Activated CD8-positive, alpha-beta memory T cell treated with anti-CD3 and anti-CD28 coated beads, Interleukin-2, amount 10 ng/mL, durations not matched to agents 7 days and 5 days (primary cell): ENCODE data around the gene ZFP1. TPM values are rescaled to one million over a fixed set of nuclear protein-coding genes. Genes with fewer than 3 reads are reported as not detected.

Source experiments
- ATAC-seq: fragments of 150-1000 bp; cut with Tn5 transposase; one replicate; pipeline ENCODE4 v1.10.0; 2021; ENCODE audit warnings: moderate library complexity
- CTCF ChIA-PET: fragments of 350-600 bp; sonication (Branson Sonifier 250); formaldehyde crosslinking; loops from one replicate; lab custom pipeline; 2021; ENCODE audit warnings: antibody characterized with exemption; lab: Charles Lee
- DNase-seq: peaks from one replicate; pipeline ENCODE4 v3.0.0-alpha.2; 2020
- H3K27ac Mint-ChIP-seq: one replicate; pipeline ENCODE4 v1.8.0; 2021; ENCODE audit warnings: mild to moderate bottlenecking, mixed read lengths
- H3K27me3 Mint-ChIP-seq: one replicate; pipeline ENCODE4 v1.8.0; 2021; ENCODE audit warnings: mixed read lengths
- H3K36me3 Mint-ChIP-seq: one replicate; pipeline ENCODE4 v1.8.0; 2021; ENCODE audit warnings: mild to moderate bottlenecking, mixed read lengths
- H3K4me1 Mint-ChIP-seq: one replicate; pipeline ENCODE4 v1.8.0; 2021; ENCODE audit warnings: mixed read lengths
- H3K4me3 Mint-ChIP-seq: one replicate; pipeline ENCODE4 v1.8.0; 2021; ENCODE audit warnings: mild to moderate bottlenecking, moderate library complexity, mixed read lengths
- H3K9me3 Mint-ChIP-seq: one replicate; pipeline ENCODE4 v1.8.0; 2022; ENCODE audit warnings: low read depth, mixed read lengths
- total RNA-seq, 2 experiments: library from RNA; stranded (reverse); gene quantifications; one replicate each; pipeline ENCODE4 v1.2.3, GENCODE V29; 2021

ZFP1 gene
- 10 to 100 TPM; 13.6 to 15.6 TPM for total RNA-seq

GRCh38 chr16:75148311-75149195 is at the start of gene ZFP1:
ZFP1 (plus strand) TSS chr16:75148524; CDS start chr16:75152952, 4,428 bp downstream.
- peak within 1 kb of the TSS; percentile 82 for H3K27ac Mint-ChIP-seq
- DNase-seq = peak; percentile 96
- CTCF ChIA-PET = no interaction called here
- peaks cover 26% of the 10 kb centered on the region for H3K4me1 Mint-ChIP-seq
- H3K36me3 Mint-ChIP-seq = peaks cover 36% of the 10 kb centered on the region
- H3K9me3 Mint-ChIP-seq = peaks cover 19% of the 10 kb centered on the region
- peak within 1 kb of the TSS; percentile 86 for H3K4me3 Mint-ChIP-seq
- peak; percentile 93 for ATAC-seq
- no peaks in the 10 kb centered on the region for H3K27me3 Mint-ChIP-seq

DNA sequence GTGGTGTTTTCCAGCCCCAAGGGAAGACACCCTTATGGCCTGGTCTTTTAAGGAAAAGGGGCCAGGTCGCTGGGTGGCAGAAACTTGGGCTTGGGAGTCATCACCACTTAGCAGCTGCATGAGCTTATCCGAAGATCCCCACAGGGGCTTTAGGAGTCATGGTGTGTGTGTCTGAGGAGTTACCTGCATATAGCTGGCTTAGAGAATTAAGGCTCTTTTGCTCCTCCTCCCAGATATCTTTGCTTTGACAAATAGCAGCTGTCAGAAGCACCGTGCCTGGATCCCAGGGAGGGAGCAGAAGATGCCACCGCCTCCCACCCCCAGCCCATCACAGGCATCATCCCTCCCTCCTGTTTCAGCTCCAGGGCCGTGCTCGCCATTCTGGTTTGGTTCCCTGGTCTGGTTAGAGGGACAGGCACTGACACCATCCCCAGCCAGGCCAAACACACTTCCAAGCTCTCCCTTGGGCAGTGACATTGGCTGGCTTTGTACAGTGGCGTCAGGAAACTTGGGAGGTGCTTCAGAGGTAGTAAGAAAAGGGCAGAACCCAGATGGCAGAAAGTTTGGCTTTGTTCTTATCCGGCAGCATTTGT is 49.2 kb upstream of the ZFP1 start:
- peak overlapping the region; percentile 13 for H3K4me3 Mint-ChIP-seq
- DNase-seq (no peak), ATAC-seq (no peak)
- peaks cover 50% of the 10 kb centered on the region for H3K4me1 Mint-ChIP-seq
- H3K9me3 Mint-ChIP-seq = peaks cover 2% of the 10 kb centered on the region
- CTCF ChIA-PET = interaction anchor here (0.7 to 7.0 kb wide), 11 partner anchors 9 to 286 kb away, joined by 3 to 59 read pairs (median 3); partner anchors contain the start of genes WDR59 and ZNRF1
- H3K27me3 Mint-ChIP-seq = no peaks in the 10 kb centered on the region
- peak overlapping the region; percentile 93 for H3K27ac Mint-ChIP-seq
- H3K36me3 Mint-ChIP-seq = peaks cover 5% of the 10 kb centered on the region

GRCh38 chr16:75099738-75100602 is 48.4 kb upstream of the ZFP1 start:
- H3K4me1 Mint-ChIP-seq = peaks cover 56% of the 10 kb centered on the region

DNA sequence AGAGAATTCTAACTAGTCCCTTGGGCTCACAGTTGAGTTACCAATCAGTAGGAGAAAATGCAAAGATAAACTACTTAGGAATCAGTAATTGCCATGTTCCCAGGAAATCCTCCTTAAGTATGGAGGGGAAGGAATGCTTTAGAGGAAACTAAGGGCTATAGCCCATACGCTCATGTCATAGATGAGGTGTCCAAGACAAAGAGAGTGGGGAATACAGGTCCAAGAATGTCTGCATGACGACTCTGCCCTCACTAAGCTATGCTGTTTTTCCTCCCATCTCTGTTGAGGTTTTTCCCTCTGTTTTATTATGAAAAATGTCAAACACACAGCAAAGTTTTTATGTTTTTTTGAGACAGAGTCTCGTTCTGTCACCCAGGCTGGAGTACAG is 47.7 kb upstream of the ZFP1 start:
- peak overlapping the region; percentile 93 for H3K27ac Mint-ChIP-seq
- H3K4me1 Mint-ChIP-seq = peaks cover 61% of the 10 kb centered on the region
- peaks cover 7% of the 10 kb centered on the region for H3K36me3 Mint-ChIP-seq
- CTCF ChIA-PET = interaction anchor here (1.0 to 7.0 kb wide), 5 partner anchors 10 to 521 kb away, joined by 3 to 59 read pairs (median 8); partner anchors contain the start of gene ZNRF1
- ATAC-seq (no peak), DNase-seq (no peak)
- no peaks in the 10 kb centered on the region for H3K27me3 Mint-ChIP-seq
- peaks cover 3% of the 10 kb centered on the region for H3K9me3 Mint-ChIP-seq
- H3K4me3 Mint-ChIP-seq = no peak overlapping the region

More at GRCh38 chr16:75099738-75100602, 48.4 kb upstream of the ZFP1 start:
- CTCF ChIA-PET = interaction anchor here (0.7 to 7.0 kb wide), 11 partner anchors 10 to 521 kb away, joined by 3 to 59 read pairs (median 4); partner anchors contain the start of genes WDR59 and ZNRF1
- DNase-seq = peak; percentile 84
- H3K27me3 Mint-ChIP-seq = no peaks in the 10 kb centered on the region
- peaks cover 7% of the 10 kb centered on the region for H3K36me3 Mint-ChIP-seq
- peaks cover 3% of the 10 kb centered on the region for H3K9me3 Mint-ChIP-seq
- peak overlapping the region; percentile 93 for H3K27ac Mint-ChIP-seq
- peak; percentile 73 for ATAC-seq
- peak overlapping the region; percentile 19 for H3K4me3 Mint-ChIP-seq

- Mint-ChIP-seq H3K36me3 (peaks cover 9% of the 10 kb centered on the region), H3K27me3 (no peaks in the 10 kb centered on the region), H3K9me3 (peaks cover 3% of the 10 kb centered on the region), H3K27ac (peak overlapping the region; percentile 36), H3K4me3 (no peak overlapping the region), H3K4me1 (peaks cover 68% of the 10 kb centered on the region)
- ATAC-seq = no peak
- DNase-seq = no peak
- CTCF ChIA-PET = interaction anchor here (1.1 to 7.0 kb wide), 4 partner anchors 9 to 103 kb away, joined by 3 to 59 read pairs (median 19); partner anchors contain the start of gene ZNRF1
Measured at GRCh38 chr16:75101635-75102034, 46.7 kb upstream of the ZFP1 start.

DNA sequence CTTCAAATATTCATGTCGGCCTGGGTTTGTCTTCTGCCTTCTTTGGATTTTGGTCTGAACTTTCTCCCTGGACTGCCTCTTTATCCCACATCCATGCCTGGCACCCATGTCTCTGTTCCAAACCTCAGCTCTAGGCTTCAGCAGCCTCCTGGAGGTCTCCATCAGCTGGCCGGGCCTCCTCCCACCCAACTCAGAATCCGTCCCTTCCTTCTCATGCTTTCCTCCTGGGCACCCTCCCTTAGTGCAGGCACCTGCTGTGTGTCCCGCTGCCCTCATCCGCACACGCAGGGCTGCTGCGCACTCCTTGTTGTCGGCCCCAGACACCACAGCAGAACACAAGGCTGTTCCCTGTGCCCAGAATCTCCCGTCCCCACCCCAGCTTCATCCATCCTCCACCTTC is 45.7 kb upstream of the ZFP1 start:
- H3K36me3 Mint-ChIP-seq = peaks cover 10% of the 10 kb centered on the region
- peaks cover 3% of the 10 kb centered on the region for H3K9me3 Mint-ChIP-seq
- DNase-seq = no peak
- ATAC-seq = no peak
- H3K4me3 Mint-ChIP-seq = no peak overlapping the region
- H3K4me1 Mint-ChIP-seq = peaks cover 71% of the 10 kb centered on the region
- H3K27ac Mint-ChIP-seq = no peak overlapping the region
- CTCF ChIA-PET = interaction anchor here (6.4 to 7.0 kb wide), 2 partner anchors 8 to 104 kb away, joined by 30 to 59 read pairs; partner anchors contain the start of gene ZNRF1
- H3K27me3 Mint-ChIP-seq = no peaks in the 10 kb centered on the region

DNA sequence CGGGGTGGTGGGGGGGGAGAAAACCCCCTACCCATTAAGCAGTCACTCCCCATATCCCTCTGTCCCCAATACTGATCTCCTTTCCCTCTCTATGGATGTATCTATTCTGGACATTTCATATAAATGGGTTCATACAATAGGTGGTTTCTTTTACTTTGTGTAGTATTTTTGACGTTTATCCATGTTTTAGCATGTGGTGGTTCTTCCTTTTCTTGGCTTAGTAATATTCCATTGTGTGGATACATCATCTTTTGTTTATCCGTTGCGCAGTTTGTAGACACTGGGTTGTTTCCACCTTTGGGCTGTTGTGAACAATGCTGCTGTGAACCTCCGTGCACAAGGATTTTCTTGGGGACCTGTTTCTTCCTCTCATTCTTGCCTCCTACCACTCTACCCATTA is 44.3 kb upstream of the ZFP1 start:
- ATAC-seq = no peak
- Mint-ChIP-seq H3K27me3 (no peaks in the 10 kb centered on the region), H3K9me3 (peaks cover 3% of the 10 kb centered on the region), H3K27ac (no peak overlapping the region), H3K4me3 (no peak overlapping the region), H3K4me1 (peaks cover 70% of the 10 kb centered on the region), H3K36me3 (peaks cover 10% of the 10 kb centered on the region)
- DNase-seq = no peak
- CTCF ChIA-PET = interaction anchor here (2.9 kb wide), 1 partner anchor 106 kb away, joined by 14 read pairs; the partner anchor contains the start of gene ZNRF1

DNA sequence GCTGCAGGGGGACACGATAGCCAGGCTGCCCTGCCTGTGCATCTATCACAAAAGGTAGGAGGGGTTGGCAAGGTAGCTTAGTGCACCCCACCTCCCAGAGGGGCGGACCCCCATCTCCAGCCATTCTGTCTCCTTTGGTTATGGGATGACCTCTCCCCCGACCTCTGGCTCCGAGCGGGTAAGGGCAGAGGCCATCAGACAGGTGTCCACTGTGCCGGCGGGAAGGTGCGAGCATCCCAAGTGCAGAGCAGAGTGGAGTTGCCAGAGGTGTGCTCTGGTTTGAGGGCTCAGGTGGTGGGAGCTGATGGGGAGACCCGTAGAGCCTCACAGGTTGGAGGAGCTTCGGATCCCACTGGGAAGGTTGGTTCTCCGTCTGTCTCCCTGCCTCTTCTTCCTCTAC is 43.5 kb upstream of the ZFP1 start:
- CTCF ChIA-PET = interaction anchor here (0.6 to 2.9 kb wide), 3 partner anchors 107 to 341 kb away, joined by 3 to 14 read pairs (median 3); partner anchors contain the start of genes WDR59 and ZNRF1
- H3K9me3 Mint-ChIP-seq = peaks cover 3% of the 10 kb centered on the region
- H3K36me3 Mint-ChIP-seq = peaks cover 10% of the 10 kb centered on the region
- no peak overlapping the region for H3K4me3 Mint-ChIP-seq
- ATAC-seq (no peak), DNase-seq (no peak)
- H3K27ac Mint-ChIP-seq = no peak overlapping the region
- peaks cover 70% of the 10 kb centered on the region for H3K4me1 Mint-ChIP-seq
- H3K27me3 Mint-ChIP-seq = no peaks in the 10 kb centered on the region

- peaks cover 3% of the 10 kb centered on the region for H3K9me3 Mint-ChIP-seq
- H3K4me3 Mint-ChIP-seq = no peak overlapping the region
- peaks cover 69% of the 10 kb centered on the region for H3K4me1 Mint-ChIP-seq
- ATAC-seq (no peak), DNase-seq (no peak)
- no peaks in the 10 kb centered on the region for H3K27me3 Mint-ChIP-seq
- peak overlapping the region; percentile 27 for H3K27ac Mint-ChIP-seq
- H3K36me3 Mint-ChIP-seq = peaks cover 10% of the 10 kb centered on the region
- CTCF ChIA-PET = interaction anchor here (0.6 to 2.9 kb wide), 3 partner anchors 107 to 341 kb away, joined by 3 to 14 read pairs (median 3); partner anchors contain the start of genes WDR59 and ZNRF1
Measured at GRCh38 chr16:75105306-75106061, 42.8 kb upstream of the ZFP1 start.

DNA sequence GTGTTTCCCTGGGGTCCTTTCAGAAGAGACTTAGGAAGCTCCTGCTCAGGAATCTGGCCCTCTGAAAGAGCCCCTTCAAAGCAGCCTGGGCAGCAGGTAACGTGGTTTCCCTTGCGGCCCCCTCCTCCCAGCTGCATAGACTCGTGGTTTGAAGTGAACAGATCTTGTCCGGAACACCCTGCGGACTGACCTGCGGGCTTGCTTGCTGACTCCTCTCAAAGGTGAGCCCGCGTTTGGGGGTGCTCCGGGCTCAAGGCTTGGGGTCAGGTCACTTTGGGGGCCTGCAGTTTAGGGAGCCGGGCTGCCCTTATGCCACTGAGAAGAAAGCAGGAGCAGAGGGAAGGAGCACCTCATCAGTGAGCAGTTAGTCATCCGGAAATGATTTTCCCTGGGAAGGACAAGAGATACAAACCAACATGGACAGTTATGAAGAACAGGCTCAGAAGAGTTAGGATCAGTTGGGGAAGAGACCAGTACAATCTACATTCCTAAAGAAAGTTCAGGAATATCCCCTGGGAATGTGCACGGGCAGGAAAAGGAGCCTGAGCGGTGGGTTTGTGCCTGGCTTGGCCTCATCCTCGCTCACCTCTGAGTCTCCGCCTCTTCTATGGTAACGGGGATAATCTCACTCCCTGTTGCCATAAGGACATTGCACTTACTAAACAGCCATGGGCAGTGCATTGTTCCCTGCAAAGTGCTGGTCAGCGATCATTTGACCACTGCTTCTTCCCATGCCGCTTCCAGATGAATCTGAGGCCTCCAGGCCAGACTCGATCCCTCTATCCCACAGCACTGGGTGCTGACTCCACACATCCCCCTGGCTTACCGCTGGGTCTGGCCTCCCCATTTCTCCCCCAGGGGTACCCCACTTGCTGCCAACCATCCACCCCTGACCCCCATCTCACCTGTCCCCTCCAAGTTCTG is 41.7 kb upstream of the ZFP1 start:
- no peak overlapping the region for H3K4me3 Mint-ChIP-seq
- peak overlapping the region; percentile 65 for H3K27ac Mint-ChIP-seq
- CTCF ChIA-PET = interaction anchor here (1.4 to 7.6 kb wide), 3 partner anchors 108 to 122 kb away, joined by 3 to 150 read pairs (median 14); partner anchors contain the start of genes WDR59 and ZNRF1
- H3K36me3 Mint-ChIP-seq = peaks cover 8% of the 10 kb centered on the region
- H3K9me3 Mint-ChIP-seq = peaks cover 3% of the 10 kb centered on the region
- H3K4me1 Mint-ChIP-seq = peaks cover 70% of the 10 kb centered on the region
- ATAC-seq (no peak), DNase-seq (no peak)
- no peaks in the 10 kb centered on the region for H3K27me3 Mint-ChIP-seq

- no peak for DNase-seq
- Mint-ChIP-seq H3K36me3 (peaks cover 8% of the 10 kb centered on the region), H3K4me3 (peak overlapping the region; percentile 41), H3K27me3 (no peaks in the 10 kb centered on the region), H3K9me3 (peaks cover 3% of the 10 kb centered on the region), H3K27ac (peak overlapping the region; percentile 34), H3K4me1 (peaks cover 64% of the 10 kb centered on the region)
- CTCF ChIA-PET = interaction anchor here (1.3 to 7.6 kb wide), 2 partner anchors 97 to 109 kb away, joined by 3 to 150 read pairs; partner anchors contain the start of gene ZNRF1
- ATAC-seq = no peak
Measured at GRCh38 chr16:75107505-75107904, 40.8 kb upstream of the ZFP1 start.
